Activated CD8-positive, alpha-beta T cell treated with anti-CD3 and anti-CD28 coated beads for 36 hours (primary cell): ENCODE data around the gene CACNG1. TPM values are rescaled to one million over a fixed set of nuclear protein-coding genes. Genes with fewer than 3 reads are reported as not detected.

Source experiments
- ATAC-seq: fragments of 200-7000 bp; cut with Tn5 transposase; one replicate; pipeline ENCODE4 v1.10.0; 2021; ENCODE audit warnings: mild to moderate bottlenecking, moderate library complexity
- CTCF ChIA-PET: fragments of 350-600 bp; sonication (Branson Sonifier 250); formaldehyde crosslinking; loops from one replicate; lab custom pipeline; 2021; ENCODE audit warnings: antibody characterized with exemption; lab: Charles Lee
- POLR2A ChIA-PET: fragments of 350-600 bp; sonication (Branson Sonifier 250); formaldehyde crosslinking; loops from one replicate; lab custom pipeline; 2021; ENCODE audit warnings: antibody characterized with exemption; lab: Charles Lee
- DNase-seq: peaks from one replicate; pipeline ENCODE4 v3.0.0-alpha.2; 2020
- H3K27ac Mint-ChIP-seq: one replicate; pipeline ENCODE4 v1.8.0; 2021; ENCODE audit warnings: mild to moderate bottlenecking, mixed read lengths
- H3K27me3 Mint-ChIP-seq: one replicate; pipeline ENCODE4 v1.8.0; 2021; ENCODE audit warnings: mixed read lengths
- H3K36me3 Mint-ChIP-seq: one replicate; pipeline ENCODE4 v1.8.0; 2021; ENCODE audit warnings: low read depth, mixed read lengths
- H3K4me1 Mint-ChIP-seq: one replicate; pipeline ENCODE4 v1.8.0; 2021; ENCODE audit warnings: low read depth, mixed read lengths
- H3K4me3 Mint-ChIP-seq: one replicate; pipeline ENCODE4 v1.8.0; 2021; ENCODE audit warnings: mild to moderate bottlenecking, moderate library complexity, mixed read lengths
- H3K9me3 Mint-ChIP-seq: one replicate; pipeline ENCODE4 v1.8.0; 2021; ENCODE audit warnings: mixed read lengths
- intact Hi-C: fragments of 100-400 bp; cut with micrococcal nuclease; formaldehyde crosslinking; loops from one replicate; pipeline ENCODE4 v1.10.0; 2022
- total RNA-seq, 2 experiments: library from RNA; stranded (reverse); gene quantifications; one replicate each; pipeline ENCODE4 v1.2.3, GENCODE V29; 2021
- TF ChIP-seq, protein P1 (sequence below): fragments of 200-600 bp; IDR thresholded peaks from one replicate; pipeline ENCODE4 v1.8.0; 2022; ENCODE audit warnings: antibody characterized with exemption, mild to moderate bottlenecking

Gene CACNG1
- total RNA-seq, 2 experiments from 2014 or later: not detected

DNA sequence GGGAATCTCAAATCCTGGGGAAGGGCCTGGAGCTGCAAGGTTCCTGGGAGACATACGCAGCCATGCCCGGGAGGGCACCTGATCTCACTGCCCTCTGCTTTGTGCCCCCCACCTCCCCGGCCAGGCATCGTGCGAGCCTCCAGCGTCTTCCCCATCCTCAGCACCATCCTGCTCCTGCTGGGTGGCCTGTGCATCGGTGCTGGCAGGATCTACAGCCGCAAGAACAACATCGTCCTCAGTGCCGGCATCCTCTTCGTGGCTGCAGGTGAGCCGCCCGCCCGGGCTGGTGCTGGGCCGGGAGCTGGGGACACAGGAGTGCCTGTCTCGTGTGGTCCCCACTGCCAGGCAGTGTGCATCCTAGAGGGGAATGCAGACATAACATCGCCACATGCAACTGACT, 19.6 kb upstream of the CACNG1 start:
- Mint-ChIP-seq H3K9me3 (no peaks in the 10 kb centered on the region), H3K36me3 (no peaks in the 10 kb centered on the region), H3K27ac (no peak overlapping the region), H3K4me3 (no peak overlapping the region), H3K27me3 (no peaks in the 10 kb centered on the region), H3K4me1 (no peaks in the 10 kb centered on the region)
- POLR2A ChIA-PET: no interaction called here
- intact Hi-C loops: no loop called here
- CTCF ChIA-PET: no interaction called here
- TF ChIP-seq, protein P1, sequence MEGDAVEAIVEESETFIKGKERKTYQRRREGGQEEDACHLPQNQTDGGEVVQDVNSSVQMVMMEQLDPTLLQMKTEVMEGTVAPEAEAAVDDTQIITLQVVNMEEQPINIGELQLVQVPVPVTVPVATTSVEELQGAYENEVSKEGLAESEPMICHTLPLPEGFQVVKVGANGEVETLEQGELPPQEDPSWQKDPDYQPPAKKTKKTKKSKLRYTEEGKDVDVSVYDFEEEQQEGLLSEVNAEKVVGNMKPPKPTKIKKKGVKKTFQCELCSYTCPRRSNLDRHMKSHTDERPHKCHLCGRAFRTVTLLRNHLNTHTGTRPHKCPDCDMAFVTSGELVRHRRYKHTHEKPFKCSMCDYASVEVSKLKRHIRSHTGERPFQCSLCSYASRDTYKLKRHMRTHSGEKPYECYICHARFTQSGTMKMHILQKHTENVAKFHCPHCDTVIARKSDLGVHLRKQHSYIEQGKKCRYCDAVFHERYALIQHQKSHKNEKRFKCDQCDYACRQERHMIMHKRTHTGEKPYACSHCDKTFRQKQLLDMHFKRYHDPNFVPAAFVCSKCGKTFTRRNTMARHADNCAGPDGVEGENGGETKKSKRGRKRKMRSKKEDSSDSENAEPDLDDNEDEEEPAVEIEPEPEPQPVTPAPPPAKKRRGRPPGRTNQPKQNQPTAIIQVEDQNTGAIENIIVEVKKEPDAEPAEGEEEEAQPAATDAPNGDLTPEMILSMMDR: no peak
- DNase-seq (no peak), ATAC-seq (no peak)

DNA sequence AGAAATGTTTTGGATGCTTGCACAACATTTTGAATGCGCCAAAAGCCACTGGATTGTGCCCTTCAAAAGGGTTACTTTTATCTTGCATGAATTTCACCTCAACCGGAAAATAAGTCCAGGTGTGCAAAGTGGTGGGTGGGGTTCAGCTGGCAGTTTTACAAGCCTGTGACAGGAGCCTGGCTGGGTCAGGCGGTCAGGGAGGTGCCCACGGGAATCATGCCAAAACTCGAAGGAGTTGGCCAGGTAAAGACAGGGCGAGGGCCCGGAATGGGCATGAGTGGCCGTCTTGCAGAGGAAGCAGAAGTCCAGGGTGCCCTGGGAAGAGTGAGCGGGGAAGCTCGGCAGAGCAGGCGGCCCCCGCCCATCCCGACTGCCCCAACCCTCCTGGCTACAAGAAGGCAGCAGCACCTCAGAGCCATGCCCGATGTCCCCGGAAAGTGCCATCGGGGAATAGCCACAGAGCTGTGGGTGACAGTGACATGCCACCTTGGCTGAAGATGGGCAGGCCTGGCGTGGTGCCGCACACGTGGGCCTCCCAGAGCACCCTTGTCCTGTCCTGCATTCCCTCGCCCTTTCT, 19.1 kb upstream of the CACNG1 start:
- TF ChIP-seq, protein P1: no peak
- intact Hi-C loops: no loop called here
- DNase-seq (no peak), ATAC-seq (no peak)
- Mint-ChIP-seq H3K27ac (no peak overlapping the region), H3K27me3 (no peaks in the 10 kb centered on the region), H3K4me3 (no peak overlapping the region), H3K9me3 (no peaks in the 10 kb centered on the region), H3K4me1 (no peaks in the 10 kb centered on the region), H3K36me3 (no peaks in the 10 kb centered on the region)
- CTCF ChIA-PET: no interaction called here
- POLR2A ChIA-PET: no interaction called here

DNA sequence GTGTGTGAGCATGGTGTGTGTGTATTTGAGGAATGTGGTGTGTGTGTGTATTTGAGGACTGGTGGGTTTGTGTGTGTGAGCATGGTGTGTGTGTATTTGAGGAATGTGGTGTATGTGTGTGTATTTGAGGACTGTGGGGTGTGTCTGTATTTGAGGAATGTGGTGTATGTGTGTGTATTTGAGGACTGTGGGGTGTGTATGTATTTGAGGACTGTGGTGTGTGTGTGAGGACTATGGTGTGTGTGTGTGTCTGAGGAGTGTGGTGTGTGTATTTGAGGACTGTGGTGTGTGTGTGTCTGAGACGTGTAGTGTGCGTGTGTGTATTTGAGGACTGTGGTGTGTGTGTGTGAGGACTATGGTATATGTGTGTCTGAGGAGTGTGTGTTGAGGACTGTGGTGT, 18.0 kb upstream of the CACNG1 start:
- H3K27ac Mint-ChIP-seq: no peak overlapping the region
- no peak for DNase-seq
- POLR2A ChIA-PET: no interaction called here
- intact Hi-C loops: no loop called here
- TF ChIP-seq, protein P1: no peak
- no peaks in the 10 kb centered on the region for H3K4me1 Mint-ChIP-seq
- no peak for ATAC-seq
- H3K36me3 Mint-ChIP-seq: no peaks in the 10 kb centered on the region
- H3K4me3 Mint-ChIP-seq: no peak overlapping the region
- H3K9me3 Mint-ChIP-seq: no peaks in the 10 kb centered on the region
- CTCF ChIA-PET: no interaction called here
- H3K27me3 Mint-ChIP-seq: no peaks in the 10 kb centered on the region

DNA sequence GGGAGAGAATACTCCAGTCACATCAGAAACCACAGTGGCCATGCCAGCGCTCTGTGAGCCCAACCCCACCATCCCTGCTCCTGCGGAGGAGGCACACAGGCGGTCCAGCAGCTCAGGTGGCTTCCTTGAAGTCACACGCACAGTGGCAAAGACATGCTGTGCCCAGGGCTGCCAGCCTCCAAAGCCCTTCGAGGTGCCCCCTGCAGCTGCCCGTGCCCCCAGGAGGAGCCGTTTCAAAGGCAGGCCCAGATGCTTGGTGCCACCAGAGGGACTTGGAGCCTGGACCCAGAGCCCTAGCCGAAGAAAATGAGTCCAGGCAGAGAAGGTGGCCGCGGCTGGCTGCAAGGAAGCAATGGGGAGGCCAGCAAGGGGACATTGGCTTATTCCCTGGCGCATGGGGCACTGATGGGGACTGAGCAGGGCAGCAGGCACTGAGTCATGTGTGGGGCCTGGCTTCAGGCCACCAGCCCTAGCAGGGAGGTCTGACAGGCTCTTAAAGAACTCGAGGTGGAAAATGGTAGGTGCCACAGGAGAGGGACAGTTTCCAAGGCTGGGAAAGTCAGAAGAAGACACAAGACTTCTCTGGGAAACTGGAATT, 17.2 kb upstream of the CACNG1 start:
- intact Hi-C loops: no loop called here
- H3K27me3 Mint-ChIP-seq: no peaks in the 10 kb centered on the region

DNA sequence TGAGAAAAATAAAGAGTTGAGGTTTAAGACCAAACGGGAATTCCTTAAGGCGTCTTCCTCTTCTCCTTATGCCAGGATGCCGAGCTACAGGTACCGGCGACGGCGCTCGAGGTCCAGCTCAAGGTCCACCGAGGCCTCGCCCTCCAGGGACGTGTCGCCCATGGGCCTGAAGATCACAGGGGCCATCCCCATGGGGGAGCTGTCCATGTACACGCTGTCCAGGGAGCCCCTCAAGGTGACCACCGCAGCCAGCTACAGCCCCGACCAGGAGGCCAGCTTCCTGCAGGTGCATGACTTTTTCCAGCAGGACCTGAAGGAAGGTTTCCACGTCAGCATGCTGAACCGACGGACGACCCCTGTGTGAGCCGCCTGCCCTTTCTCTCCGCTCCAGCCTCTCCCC, 13.7 kb upstream of the CACNG1 start:
- Mint-ChIP-seq H3K36me3 (no peaks in the 10 kb centered on the region), H3K27me3 (no peaks in the 10 kb centered on the region), H3K4me3 (no peak overlapping the region), H3K27ac (no peak overlapping the region), H3K4me1 (peaks cover 8% of the 10 kb centered on the region), H3K9me3 (no peaks in the 10 kb centered on the region)
- TF ChIP-seq, protein P1: no peak
- no peak for DNase-seq
- ChIA-PET POLR2A (interaction anchor here (0.8 kb wide), 1 partner anchor 10 kb away, joined by 3 read pairs; no protein-coding TSS in a partner anchor), CTCF (interaction anchor here (0.6 kb wide), 1 partner anchor 321 kb away, joined by 3 read pairs; no protein-coding TSS in a partner anchor)
- intact Hi-C loops: no loop called here
- ATAC-seq: no peak

More for the DNA sequence above, 17.2 kb upstream of the CACNG1 start:
- TF ChIP-seq, protein P1: no peak
- no peak overlapping the region for H3K27ac Mint-ChIP-seq
- ChIA-PET CTCF (no interaction called here), POLR2A (no interaction called here)
- H3K4me1 Mint-ChIP-seq: no peaks in the 10 kb centered on the region
- H3K9me3 Mint-ChIP-seq: no peaks in the 10 kb centered on the region
- no peak for ATAC-seq
- no peaks in the 10 kb centered on the region for H3K36me3 Mint-ChIP-seq
- no peak overlapping the region for H3K4me3 Mint-ChIP-seq
- no peak for DNase-seq
